NCI-H128 (cell line): Measurements from ENCODE around the gene PPFIA2.
"Not testable (repeated sequence)": the region's sequence is repeated elsewhere in the genome, so short reads cannot be mapped to it uniquely, and the experiment has no call there.

Experiments used
- DNase-seq: peaks from one replicate; lab custom pipeline; 2025; ENCODE audit not compliant: unreplicated experiment; lab: John Stamatoyannopoulos, UW

PPFIA2 gene

DNA sequence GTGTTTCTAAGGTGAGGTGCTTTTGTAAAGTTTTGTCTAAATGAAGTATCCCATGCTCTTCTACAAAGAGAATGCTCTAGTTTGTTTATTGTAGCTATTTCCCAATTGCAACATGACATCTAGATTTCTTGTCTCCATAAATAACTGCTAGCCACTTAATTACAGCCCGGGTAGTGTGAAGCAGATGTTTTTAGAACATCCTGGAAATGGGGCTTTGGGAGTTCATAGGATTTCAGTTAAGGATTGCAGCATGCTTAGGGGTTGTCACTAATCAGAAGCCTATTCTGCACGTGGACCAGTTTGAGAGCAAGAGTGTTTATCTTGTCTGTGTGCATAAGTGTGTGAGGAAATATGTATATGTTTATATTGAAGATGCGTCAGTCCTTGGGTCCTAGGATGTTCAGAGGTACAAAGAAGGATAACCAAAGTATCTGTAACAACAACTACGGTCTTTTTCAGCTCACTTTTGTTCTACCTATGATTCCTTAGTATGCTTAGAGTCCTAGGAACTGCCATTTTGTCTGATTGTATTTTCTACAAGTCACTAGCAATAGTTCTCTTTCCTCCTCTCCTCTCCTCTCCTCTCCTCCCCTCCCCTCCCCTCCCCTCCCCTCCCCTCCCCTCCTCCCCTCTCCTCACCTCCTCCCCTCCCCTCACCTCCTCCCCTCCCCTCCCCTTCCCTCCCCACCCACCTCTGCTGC, 546.0 kb downstream of the PPFIA2 start:
- DNase-seq: no peak

DNA sequence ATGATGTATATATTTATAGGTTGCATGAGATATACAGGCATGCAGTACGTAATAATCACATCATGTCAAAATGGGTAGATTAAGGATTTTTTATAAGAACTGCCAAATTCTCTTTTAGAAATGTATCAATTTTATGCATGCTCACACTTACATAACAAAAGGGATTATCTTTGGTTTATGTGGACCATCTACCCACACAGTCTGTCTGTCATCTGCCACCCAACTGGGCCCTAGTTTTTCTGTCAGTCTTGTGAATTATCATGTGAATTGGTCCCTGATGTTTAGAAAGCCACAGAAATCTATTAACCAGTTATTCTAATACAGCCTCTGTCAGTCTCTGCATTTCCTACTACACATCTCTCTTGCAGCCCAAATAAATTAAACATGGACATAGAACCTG, 547.8 kb downstream of the PPFIA2 start:
- no peak for DNase-seq

DNA sequence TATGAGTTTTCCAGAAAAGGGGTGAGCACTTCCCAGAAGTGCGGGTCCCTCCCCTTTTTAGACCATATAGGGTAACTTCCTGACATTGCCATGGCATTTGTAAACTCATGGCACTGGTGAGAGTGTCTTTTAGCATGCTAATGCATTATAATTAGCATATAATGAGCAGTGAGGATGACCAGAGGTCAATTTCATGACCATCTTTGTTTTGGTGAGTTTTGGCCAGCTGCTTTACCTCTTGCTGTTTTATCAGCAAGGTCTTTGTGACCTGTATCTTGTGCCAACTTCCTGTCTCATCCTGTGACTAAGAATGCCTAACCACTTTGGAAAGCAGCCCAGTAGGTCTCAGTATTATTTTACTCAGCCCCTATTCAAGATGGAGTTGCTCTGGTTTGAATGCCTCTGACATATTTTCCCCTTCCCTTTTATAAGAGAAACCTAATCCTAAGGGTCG, 549.4 kb downstream of the PPFIA2 start:
- DNase-seq: not testable (repeated sequence)

DNA sequence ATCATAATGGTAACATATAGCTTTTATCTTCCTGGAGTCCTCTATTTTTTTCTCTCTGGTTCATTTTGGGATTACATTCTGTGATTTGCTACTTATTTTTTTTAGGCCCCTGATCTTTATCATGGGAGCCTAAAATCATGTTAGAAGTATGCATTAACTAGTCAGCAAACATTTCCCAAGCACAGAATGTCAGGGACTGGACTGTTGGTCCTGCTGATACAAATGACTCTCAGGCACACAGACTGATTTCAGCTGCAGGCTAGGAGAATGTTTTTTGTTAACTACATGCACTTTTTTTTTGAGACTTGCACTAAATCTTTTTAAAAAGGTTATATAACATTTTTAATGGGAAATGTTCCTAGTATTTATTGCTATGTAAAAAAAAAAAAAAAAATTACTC, 550.1 kb downstream of the PPFIA2 start:
- DNase-seq: no peak

DNA sequence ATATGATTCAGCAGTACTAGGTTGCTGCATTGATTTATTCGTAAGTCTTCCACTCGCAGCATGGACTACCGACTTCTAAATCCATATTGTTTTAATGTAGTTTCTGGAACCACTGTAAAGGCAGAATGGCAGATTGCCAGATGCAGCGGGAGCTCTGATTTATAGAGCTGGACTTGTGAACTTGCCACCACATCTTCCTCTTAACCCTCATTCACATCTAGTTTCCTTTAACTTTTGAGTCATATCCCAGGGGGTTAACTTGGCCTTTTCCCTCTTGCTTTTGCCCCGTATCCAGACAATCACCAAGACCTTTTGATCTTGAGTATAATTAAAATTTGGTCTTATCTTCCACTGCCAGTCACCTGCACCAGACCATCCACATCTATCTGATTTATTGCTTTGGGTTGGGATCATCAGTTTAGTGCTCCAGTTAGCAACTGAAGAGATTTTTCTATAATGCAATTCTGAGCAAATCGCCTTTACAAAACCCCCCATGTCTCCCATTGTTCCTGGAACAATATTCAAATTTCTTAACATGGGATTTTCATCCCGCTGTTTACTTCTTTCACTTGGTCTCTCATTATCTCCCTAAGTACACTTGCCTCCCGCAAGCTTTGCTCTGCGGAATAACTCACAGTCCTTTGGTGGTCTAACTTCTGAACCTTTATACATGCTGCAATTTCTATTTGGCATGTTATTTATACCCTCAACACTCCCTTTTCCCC, 550.8 kb downstream of the PPFIA2 start:
- DNase-seq: no peak
